Measurements from ENCODE around the gene HCN1.
"Not testable (repeated sequence)": the region's sequence is repeated elsewhere in the genome, so short reads cannot be mapped to it uniquely, and the experiment has no call there.

The HCN1 gene

GRCh38 chr5:45508135-45508534 is 188.0 kb downstream of the HCN1 start (continued):
- TF ChIP-seq, protein P1, sequence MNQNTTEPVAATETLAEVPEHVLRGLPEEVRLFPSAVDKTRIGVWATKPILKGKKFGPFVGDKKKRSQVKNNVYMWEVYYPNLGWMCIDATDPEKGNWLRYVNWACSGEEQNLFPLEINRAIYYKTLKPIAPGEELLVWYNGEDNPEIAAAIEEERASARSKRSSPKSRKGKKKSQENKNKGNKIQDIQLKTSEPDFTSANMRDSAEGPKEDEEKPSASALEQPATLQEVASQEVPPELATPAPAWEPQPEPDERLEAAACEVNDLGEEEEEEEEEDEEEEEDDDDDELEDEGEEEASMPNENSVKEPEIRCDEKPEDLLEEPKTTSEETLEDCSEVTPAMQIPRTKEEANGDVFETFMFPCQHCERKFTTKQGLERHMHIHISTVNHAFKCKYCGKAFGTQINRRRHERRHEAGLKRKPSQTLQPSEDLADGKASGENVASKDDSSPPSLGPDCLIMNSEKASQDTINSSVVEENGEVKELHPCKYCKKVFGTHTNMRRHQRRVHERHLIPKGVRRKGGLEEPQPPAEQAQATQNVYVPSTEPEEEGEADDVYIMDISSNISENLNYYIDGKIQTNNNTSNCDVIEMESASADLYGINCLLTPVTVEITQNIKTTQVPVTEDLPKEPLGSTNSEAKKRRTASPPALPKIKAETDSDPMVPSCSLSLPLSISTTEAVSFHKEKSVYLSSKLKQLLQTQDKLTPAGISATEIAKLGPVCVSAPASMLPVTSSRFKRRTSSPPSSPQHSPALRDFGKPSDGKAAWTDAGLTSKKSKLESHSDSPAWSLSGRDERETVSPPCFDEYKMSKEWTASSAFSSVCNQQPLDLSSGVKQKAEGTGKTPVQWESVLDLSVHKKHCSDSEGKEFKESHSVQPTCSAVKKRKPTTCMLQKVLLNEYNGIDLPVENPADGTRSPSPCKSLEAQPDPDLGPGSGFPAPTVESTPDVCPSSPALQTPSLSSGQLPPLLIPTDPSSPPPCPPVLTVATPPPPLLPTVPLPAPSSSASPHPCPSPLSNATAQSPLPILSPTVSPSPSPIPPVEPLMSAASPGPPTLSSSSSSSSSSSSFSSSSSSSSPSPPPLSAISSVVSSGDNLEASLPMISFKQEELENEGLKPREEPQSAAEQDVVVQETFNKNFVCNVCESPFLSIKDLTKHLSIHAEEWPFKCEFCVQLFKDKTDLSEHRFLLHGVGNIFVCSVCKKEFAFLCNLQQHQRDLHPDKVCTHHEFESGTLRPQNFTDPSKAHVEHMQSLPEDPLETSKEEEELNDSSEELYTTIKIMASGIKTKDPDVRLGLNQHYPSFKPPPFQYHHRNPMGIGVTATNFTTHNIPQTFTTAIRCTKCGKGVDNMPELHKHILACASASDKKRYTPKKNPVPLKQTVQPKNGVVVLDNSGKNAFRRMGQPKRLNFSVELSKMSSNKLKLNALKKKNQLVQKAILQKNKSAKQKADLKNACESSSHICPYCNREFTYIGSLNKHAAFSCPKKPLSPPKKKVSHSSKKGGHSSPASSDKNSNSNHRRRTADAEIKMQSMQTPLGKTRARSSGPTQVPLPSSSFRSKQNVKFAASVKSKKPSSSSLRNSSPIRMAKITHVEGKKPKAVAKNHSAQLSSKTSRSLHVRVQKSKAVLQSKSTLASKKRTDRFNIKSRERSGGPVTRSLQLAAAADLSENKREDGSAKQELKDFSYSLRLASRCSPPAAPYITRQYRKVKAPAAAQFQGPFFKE (tag by site-specific recombination; IDR thresholded peaks at IDR 0.05; ENCODE audit: borderline replicate concordance): no peak
- TF ChIP-seq ZFP69B (tag by site-specific recombination; IDR thresholded peaks at IDR 0.05) (no peak), GFI1B (tag by site-specific recombination; IDR thresholded peaks at IDR 0.05) (no peak)

GRCh38 chr5:45507178-45507577 is 189.0 kb downstream of the HCN1 start:
- ChIA-PET CTCF (no interaction called here), POLR2A (no interaction called here)
- TF ChIP-seq ZNF704 (tag by site-specific recombination; IDR thresholded peaks at IDR 0.05): no peak
- no peak for TF ChIP-seq RBAK (tag by site-specific recombination; IDR thresholded peaks at IDR 0.05)
- no peak for TF ChIP-seq ZFP69B (tag by site-specific recombination; IDR thresholded peaks at IDR 0.05)
- no peak for TF ChIP-seq SALL2 (tag by site-specific recombination; IDR thresholded peaks at IDR 0.05; ENCODE audit: borderline replicate concordance)
- H3K27ac ChIP-seq (ENCODE audit: extremely low read depth, low read depth, low read length): no peak overlapping the region
- H3K9me3 ChIP-seq (ENCODE audit: control insufficient read depth, insufficient read depth, low read depth, low read length): no peaks in the 10 kb centered on the region; the same call in 1 of the 2 replicates
- H3K4me1 ChIP-seq (ENCODE audit: control insufficient read depth, insufficient read depth, low read length): no peaks in the 10 kb centered on the region
- no peak overlapping the region for H3K4me3 ChIP-seq (ENCODE audit: low read depth, low read length)
- H3K36me3 ChIP-seq (ENCODE audit: control insufficient read depth in 2 of 2, insufficient read depth in 1 of 2, low read length in 2 of 2): no peaks in the 10 kb centered on the region

GRCh38 chr5:45499006-45499405 is 197.2 kb downstream of the HCN1 start:
- H3K36me3 ChIP-seq (ENCODE audit: control insufficient read depth in 2 of 2, insufficient read depth in 1 of 2, low read length in 2 of 2); H3K9me3 ChIP-seq (ENCODE audit: control insufficient read depth, insufficient read depth, low read depth, low read length); CTCF ChIA-PET; POLR2A ChIA-PET; H3K4me3 ChIP-seq (ENCODE audit: low read depth, low read length); H3K4me1 ChIP-seq (ENCODE audit: control insufficient read depth, insufficient read depth, low read length); H3K27ac ChIP-seq (ENCODE audit: extremely low read depth, low read depth, low read length): not testable (repeated sequence)

DNA sequence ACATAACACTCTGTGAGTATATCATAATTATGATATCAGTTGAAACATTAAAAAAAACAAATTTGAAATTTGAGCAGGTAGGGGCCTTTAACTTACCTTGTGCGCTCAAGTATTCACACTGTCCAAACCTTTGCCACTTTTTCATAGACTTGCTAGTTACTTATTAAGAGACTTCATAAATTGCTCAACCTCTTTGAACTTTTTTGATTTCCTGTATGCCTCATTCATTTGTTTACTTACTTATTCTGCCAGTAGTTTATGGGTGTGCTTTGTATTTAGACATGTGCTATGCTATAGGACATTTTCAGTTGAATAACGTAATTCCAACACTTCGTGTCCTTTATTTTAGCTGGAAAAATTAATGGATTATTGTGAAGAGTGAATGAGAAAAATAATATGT is 204.8 kb downstream of the HCN1 start:
- Histone ChIP-seq H3K9me3 (ENCODE audit: control insufficient read depth, insufficient read depth, low read depth, low read length) (no peaks in the 10 kb centered on the region), H3K27ac (ENCODE audit: extremely low read depth, low read depth, low read length) (no peak overlapping the region), H3K36me3 (ENCODE audit: control insufficient read depth in 2 of 2, insufficient read depth in 1 of 2, low read length in 2 of 2) (no peaks in the 10 kb centered on the region), H3K4me1 (ENCODE audit: control insufficient read depth, insufficient read depth, low read length) (no peaks in the 10 kb centered on the region), H3K4me3 (ENCODE audit: low read depth, low read length) (no peak overlapping the region)
- POLR2A ChIA-PET: no interaction called here
- CTCF ChIA-PET: no interaction called here
- no peak for TF ChIP-seq ZNF24 (tag by site-specific recombination; IDR thresholded peaks at IDR 0.05)
- TF ChIP-seq ZIC2 (tag by site-specific recombination; IDR thresholded peaks at IDR 0.05): no peak
- TF ChIP-seq ZNF426 (tag by site-specific recombination; IDR thresholded peaks at IDR 0.05): no peak
- no peak for TF ChIP-seq SETDB1 (IDR thresholded peaks at IDR 0.05; ENCODE audit: insufficient read length, low read length)
- TF ChIP-seq SP2 (tag by site-specific recombination; IDR thresholded peaks at IDR 0.05): no peak
- TF ChIP-seq, protein P1 (tag by site-specific recombination; IDR thresholded peaks at IDR 0.05; ENCODE audit: borderline replicate concordance): no peak
- no peak for TF ChIP-seq ZNF174 (tag by site-specific recombination; IDR thresholded peaks at IDR 0.05)
- TF ChIP-seq, protein P2, sequence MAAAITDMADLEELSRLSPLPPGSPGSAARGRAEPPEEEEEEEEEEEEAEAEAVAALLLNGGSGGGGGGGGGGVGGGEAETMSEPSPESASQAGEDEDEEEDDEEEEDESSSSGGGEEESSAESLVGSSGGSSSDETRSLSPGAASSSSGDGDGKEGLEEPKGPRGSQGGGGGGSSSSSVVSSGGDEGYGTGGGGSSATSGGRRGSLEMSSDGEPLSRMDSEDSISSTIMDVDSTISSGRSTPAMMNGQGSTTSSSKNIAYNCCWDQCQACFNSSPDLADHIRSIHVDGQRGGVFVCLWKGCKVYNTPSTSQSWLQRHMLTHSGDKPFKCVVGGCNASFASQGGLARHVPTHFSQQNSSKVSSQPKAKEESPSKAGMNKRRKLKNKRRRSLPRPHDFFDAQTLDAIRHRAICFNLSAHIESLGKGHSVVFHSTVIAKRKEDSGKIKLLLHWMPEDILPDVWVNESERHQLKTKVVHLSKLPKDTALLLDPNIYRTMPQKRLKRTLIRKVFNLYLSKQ (tag by site-specific recombination; IDR thresholded peaks at IDR 0.05; ENCODE audit: borderline replicate concordance): no peak
- no peak for TF ChIP-seq MZF1 (tag by site-specific recombination; IDR thresholded peaks at IDR 0.05; ENCODE audit: borderline replicate concordance)
- TF ChIP-seq ZNF548 (tag by site-specific recombination; IDR thresholded peaks at IDR 0.05): no peak
- no peak for TF ChIP-seq ZNF404 (tag by site-specific recombination; IDR thresholded peaks at IDR 0.05)
